Erythroblast (primary cell): ENCODE data around the gene SAFB.

Experiments
- GATA1 ChIP-seq: IDR thresholded peaks from 2 replicates; pipeline ENCODE4 v1.6.1; 2011; ENCODE audit warnings: low read depth, mild to moderate bottlenecking, control low read depth, low read length, moderate library complexity
- POLR2A ChIP-seq: IDR thresholded peaks from 2 replicates; pipeline ENCODE4 v1.6.1; 2011; ENCODE audit warnings: mild to moderate bottlenecking, low read length

DNA sequence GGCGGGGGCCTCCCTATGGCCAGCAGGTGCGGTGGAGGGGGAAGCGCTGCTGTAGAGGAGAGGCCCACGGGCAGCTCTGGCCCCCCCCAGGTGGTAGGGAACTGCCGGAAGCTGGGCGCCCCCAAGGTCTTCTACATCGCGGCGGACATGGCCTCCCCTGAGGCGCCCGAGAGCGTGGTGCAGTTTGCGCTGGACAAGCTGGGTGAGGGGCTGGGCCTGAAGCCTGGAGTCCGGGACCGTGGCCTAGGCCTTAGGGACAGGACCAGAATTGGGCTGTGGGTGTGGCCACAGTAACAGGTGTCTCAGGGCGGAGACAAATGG is 63.4 kb downstream of the SAFB start:
- TF ChIP-seq POLR2A = no peak
- TF ChIP-seq GATA1 = no peak
